Endothelial cell of umbilical vein (primary cell): Measurements from ENCODE around the gene RBM20. TPM values are rescaled to one million over a fixed set of nuclear protein-coding genes. Genes with fewer than 3 reads are reported as not detected.

ENCODE experiments used
- BruUV-seq: library from RNA; stranded (reverse); fragments of 400-500 nt; replicated peaks from 2 replicates; lab custom pipeline; 2021; lab: Mats Ljungman, UMichigan
- CTCF ChIA-PET: fragments of 300-600, 350-600 bp; sonication (Branson Sonifier 250); formaldehyde crosslinking; loops from one replicate; lab custom pipeline; 2021; ENCODE audit warnings: antibody characterized with exemption, inconsistent platforms; lab: Charles Lee
- POLR2A ChIA-PET: fragments of 300-600, 350-600 bp; sonication (Branson Sonifier 250); formaldehyde crosslinking; loops from one replicate; lab custom pipeline; 2021; ENCODE audit warnings: antibody characterized with exemption, inconsistent platforms; lab: Charles Lee
- DNase-seq: peaks from one replicate; pipeline ENCODE4 v3.0.0-alpha.2; 2011; ENCODE audit warnings: low read depth, low spot score
- FAIRE-seq: peaks from 2 replicates; lab custom pipeline; 2011; peaks lifted over from hg19 to GRCh38; lab: Jason Lieb, UNC
- H2AFZ ChIP-seq: 2 replicates; pipeline ENCODE4 v1.6.0; 2012; ENCODE audit warnings: low read depth, low read length, control low read depth, inconsistent platforms
- H3K27ac ChIP-seq: 2 replicates; pipeline ENCODE4 v1.5.1; 2011; ENCODE audit warnings: low read depth, mild to moderate bottlenecking, control low read depth, low read length, moderate library complexity; ENCODE audit not compliant: insufficient read depth
- H3K27me3 ChIP-seq, 2 experiments: 2 replicates each; pipeline versions ENCODE4 v1.6.0 to v1.6.1; 2011; ENCODE audit warnings: low read length in 2 of 2, mixed read lengths in 1 of 2; ENCODE audit not compliant: control insufficient read depth in 2 of 2, insufficient read depth in 2 of 2
- H3K36me3 ChIP-seq, 2 experiments: 2 replicates in 1 of 2; 3 replicates in 1 of 2; pipeline ENCODE4 v1.5.1; 2011; ENCODE audit warnings: low read length in 2 of 2, mild to moderate bottlenecking in 1 of 2, moderate library complexity in 1 of 2; ENCODE audit not compliant: control insufficient read depth in 2 of 2, insufficient read depth in 2 of 2; ENCODE audit errors: extremely low read depth in 1 of 2
- H3K4me1 ChIP-seq: 3 replicates; pipeline ENCODE4 v1.5.1; 2011; ENCODE audit warnings: mild to moderate bottlenecking, low read length; ENCODE audit not compliant: control insufficient read depth, insufficient read depth; ENCODE audit errors: extremely low read depth
- H3K4me2 ChIP-seq: 2 replicates; pipeline ENCODE4 v1.6.1; 2011; ENCODE audit warnings: low read length, control low read depth, mixed read lengths; ENCODE audit not compliant: insufficient read depth
- H3K4me3 ChIP-seq, 3 experiments: fragments of 200-600 bp in 1 of 3; sonication (generic), shearing (Covaris generic) in 1 of 3; replicated peaks in 1 of 3; 2 replicates each; pipeline ENCODE4 v1.5.1; 2011 to 2016; ENCODE audit warnings: control low read depth in 3 of 3, low read length in 3 of 3, mild to moderate bottlenecking in 2 of 3, inconsistent platforms in 1 of 3, low read depth in 1 of 3, moderate library complexity in 1 of 3; ENCODE audit not compliant: insufficient read depth in 1 of 3
- H3K79me2 ChIP-seq: 2 replicates; pipeline ENCODE4 v1.6.0; 2012; ENCODE audit warnings: low read length, inconsistent platforms; ENCODE audit not compliant: control insufficient read depth, insufficient read depth
- H3K9ac ChIP-seq: replicated peaks from 2 replicates; pipeline ENCODE3; 2011; ENCODE audit warnings: low read length, control low read depth; ENCODE audit not compliant: insufficient read depth; ENCODE audit errors: extremely low read depth
- H3K9me1 ChIP-seq: replicated peaks from 3 replicates; pipeline ENCODE4 v1.6.0; 2011; ENCODE audit warnings: mild to moderate bottlenecking, low read length; ENCODE audit not compliant: control insufficient read depth, insufficient read depth; ENCODE audit errors: extremely low read depth
- H3K9me3 ChIP-seq: replicated peaks from 2 replicates; pipeline ENCODE4 v1.5.1; 2012; ENCODE audit warnings: low read length, inconsistent platforms; ENCODE audit not compliant: control insufficient read depth, insufficient read depth
- H4K20me1 ChIP-seq: replicated peaks from 2 replicates; pipeline ENCODE3; 2011; ENCODE audit warnings: mild to moderate bottlenecking, low read length; ENCODE audit not compliant: control insufficient read depth, insufficient read depth; ENCODE audit errors: extremely low read depth
- CTCF ChIP-seq, 2 donors: IDR thresholded peaks; 1 replicate in 1 of 2; 2 replicates in 1 of 2; pipeline ENCODE4 v1.5.1; 2011; ENCODE audit warnings: low read length in 2 of 2, mild to moderate bottlenecking in 2 of 2, moderate library complexity in 2 of 2, control low read depth in 1 of 2, inconsistent platforms in 1 of 2, low read depth in 1 of 2; ENCODE audit not compliant: insufficient read depth in 1 of 2; ENCODE audit errors: extremely low read depth in 1 of 2
- EZH2 ChIP-seq: IDR thresholded peaks from 2 replicates; pipeline ENCODE4 v1.6.1; 2012; ENCODE audit warnings: borderline replicate concordance, low read depth, mild to moderate bottlenecking, moderate library complexity, low read length, inconsistent platforms; ENCODE audit not compliant: severe bottlenecking
- FOS ChIP-seq: IDR thresholded peaks from 2 replicates; pipeline ENCODE4 v1.6.1; 2011; ENCODE audit warnings: mild to moderate bottlenecking, low read length, moderate library complexity, borderline replicate concordance; ENCODE audit not compliant: insufficient read depth
- GATA2 ChIP-seq: IDR thresholded peaks from 2 replicates; pipeline ENCODE4 v1.7.0; 2011; ENCODE audit warnings: low read depth, mild to moderate bottlenecking, moderate library complexity, mixed read lengths, low read length; ENCODE audit not compliant: insufficient read length, insufficient read depth
- JUN ChIP-seq: IDR thresholded peaks from 2 replicates; pipeline ENCODE4 v1.6.1; 2011; ENCODE audit warnings: borderline replicate concordance, low read depth; ENCODE audit not compliant: insufficient read length, insufficient read depth
- MAX ChIP-seq: IDR thresholded peaks from 2 replicates; pipeline ENCODE4 v1.6.1; 2011; ENCODE audit not compliant: insufficient read depth, insufficient read length
- MYC ChIP-seq: IDR thresholded peaks from one replicate; pipeline ENCODE4 v1.6.1; 2011; ENCODE audit warnings: mild to moderate bottlenecking, low read depth, low read length
- POLR2A ChIP-seq: IDR thresholded peaks from 2 replicates; pipeline ENCODE4 v1.6.1; 2012; ENCODE audit warnings: low read depth, mild to moderate bottlenecking, control low read depth, low read length
- POLR2AphosphoS5 ChIP-seq: IDR thresholded peaks from 2 replicates; pipeline ENCODE4 v1.6.1; 2012; ENCODE audit warnings: low read depth, mild to moderate bottlenecking, control low read depth, low read length, moderate library complexity; ENCODE audit not compliant: insufficient read depth
- dilution Hi-C: fragments of 300-500 bp; cut with MboI; formaldehyde crosslinking; loops from one replicate; pipeline ENCODE4 v1.15.0; 2019; ENCODE audit warnings: low sequenced_read_pairs; ENCODE audit not compliant: extremely low pct_ligation_motif_present
- intact Hi-C: fragments of 100-400 bp; cut with micrococcal nuclease; formaldehyde crosslinking; loops from one replicate; pipeline ENCODE4 v1.10.0; 2022
- polyA plus RNA-seq, 4 experiments: library from polyadenylated mRNA; depleted of rRNA in 3 of 4; stranded (reverse) in 3 of 4; unstranded in 1 of 4; fragments of >200 nt; gene quantifications; 2 replicates each; pipeline versions ENCODE4 v1.2.1 to v1.2.3, GENCODE V29; 2011 to 2012; ENCODE audit warnings: missing spikeins in 1 of 4
- total RNA-seq: library from RNA; stranded (reverse); gene quantifications from 2 replicates; pipeline ENCODE4 v1.2.3, GENCODE V29; 2021

The RBM20 gene
- total and polyA plus RNA-seq, 2 donors (not counting 3 experiments of a cell fraction or from before 2014, with no cell fraction given), result 0.04 TPM; not detected in 1

GRCh38 chr10:110680273-110681020, 36.3 kb downstream of the RBM20 start:
- H3K9me1 ChIP-seq, result no peaks in the 10 kb centered on the region
- H3K4me2 ChIP-seq, result no peak overlapping the region
- H3K79me2 ChIP-seq, result no peaks in the 10 kb centered on the region
- no peak for FAIRE-seq
- TF ChIP-seq FOS (no peak), CTCF (IDR thresholded peaks at IDR 0.05; ENCODE audit: extremely low read depth in 1 of 2, insufficient read depth in 1 of 2, low read depth in 1 of 2, low read length in 2 of 2) (no peak), MAX (no peak), EZH2 (no peak), GATA2 (no peak), JUN (no peak), POLR2AphosphoS5 (no peak), MYC (no peak), POLR2A (no peak)
- no peaks in the 10 kb centered on the region for H3K9me3 ChIP-seq
- H3K36me3 ChIP-seq, result no peaks in the 10 kb centered on the region
- H3K4me1 ChIP-seq, result no peaks in the 10 kb centered on the region
- H3K27ac ChIP-seq, result no peak overlapping the region
- H2AFZ ChIP-seq, result no peak overlapping the region
- no peak overlapping the region for H3K4me3 ChIP-seq
- no peaks in the 10 kb centered on the region for H4K20me1 ChIP-seq
- no TSS peak for BruUV-seq
- dilution Hi-C loops, result no loop called here
- intact Hi-C loops, result loop anchor here (1.0 kb wide), 1 partner anchor 70 kb away; no protein-coding TSS in a partner anchor
- no peak for DNase-seq
- H3K9ac ChIP-seq, result no peak overlapping the region
- ChIA-PET POLR2A (no interaction called here), CTCF (interaction anchor here (0.7 to 3.7 kb wide), 7 partner anchors 9 to 370 kb away, joined by 3 to 20 read pairs (median 5); no protein-coding TSS in a partner anchor)
- H3K27me3 ChIP-seq, result peaks cover 9 to 15% of the 10 kb centered on the region in 2 experiments
